GM13976 (cell line): ENCODE data around the gene GREB1.
"Not testable (repeated sequence)": the region's sequence is repeated elsewhere in the genome, so short reads cannot be mapped to it uniquely, and the experiment has no call there.

Experiments
- DNase-seq: peaks from one replicate; pipeline ENCODE4 v3.0.0; 2012; ENCODE audit warnings: low spot score
- in situ Hi-C: fragments of 300-500 bp; cut with MboI; formaldehyde crosslinking; loops from one replicate; pipeline ENCODE4 v1.12.0; 2022; ENCODE audit warnings: low sequenced_read_pairs, mixed read lengths, inconsistent platforms; ENCODE audit not compliant: unreplicated experiment
- TF ChIP-seq, protein P1 (sequence below): IDR thresholded peaks from 2 replicates; pipeline ENCODE4 v1.5.1; 2012; ENCODE audit warnings: borderline replicate concordance, mild to moderate bottlenecking; ENCODE audit not compliant: insufficient read depth; ENCODE audit errors: extremely low read depth, missing control alignments, control extremely low read depth

GREB1 gene

DNA sequence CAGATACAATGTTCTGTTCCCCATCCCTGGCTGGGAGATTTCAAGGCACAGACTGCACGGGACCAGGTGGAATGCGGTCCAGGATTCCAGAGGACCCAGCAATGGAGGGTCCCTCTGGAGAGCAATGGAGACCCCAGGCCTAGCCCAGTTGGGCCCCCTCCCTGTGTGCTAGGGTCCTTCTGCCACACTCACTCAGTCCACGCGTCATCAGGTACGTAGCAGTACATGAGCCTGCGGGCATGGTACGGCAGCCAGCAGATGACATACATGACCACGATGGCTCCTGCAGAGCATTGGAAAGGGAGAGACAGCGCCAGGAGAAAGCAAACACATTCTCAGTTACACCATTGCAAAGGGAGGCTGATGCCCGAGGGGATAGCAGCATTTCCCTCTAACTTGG lies 126.0 kb downstream of the GREB1 start:
- TF ChIP-seq, protein P1, sequence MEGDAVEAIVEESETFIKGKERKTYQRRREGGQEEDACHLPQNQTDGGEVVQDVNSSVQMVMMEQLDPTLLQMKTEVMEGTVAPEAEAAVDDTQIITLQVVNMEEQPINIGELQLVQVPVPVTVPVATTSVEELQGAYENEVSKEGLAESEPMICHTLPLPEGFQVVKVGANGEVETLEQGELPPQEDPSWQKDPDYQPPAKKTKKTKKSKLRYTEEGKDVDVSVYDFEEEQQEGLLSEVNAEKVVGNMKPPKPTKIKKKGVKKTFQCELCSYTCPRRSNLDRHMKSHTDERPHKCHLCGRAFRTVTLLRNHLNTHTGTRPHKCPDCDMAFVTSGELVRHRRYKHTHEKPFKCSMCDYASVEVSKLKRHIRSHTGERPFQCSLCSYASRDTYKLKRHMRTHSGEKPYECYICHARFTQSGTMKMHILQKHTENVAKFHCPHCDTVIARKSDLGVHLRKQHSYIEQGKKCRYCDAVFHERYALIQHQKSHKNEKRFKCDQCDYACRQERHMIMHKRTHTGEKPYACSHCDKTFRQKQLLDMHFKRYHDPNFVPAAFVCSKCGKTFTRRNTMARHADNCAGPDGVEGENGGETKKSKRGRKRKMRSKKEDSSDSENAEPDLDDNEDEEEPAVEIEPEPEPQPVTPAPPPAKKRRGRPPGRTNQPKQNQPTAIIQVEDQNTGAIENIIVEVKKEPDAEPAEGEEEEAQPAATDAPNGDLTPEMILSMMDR: no peak
- DNase-seq: no peak
- in situ Hi-C loops: no loop called here

DNA sequence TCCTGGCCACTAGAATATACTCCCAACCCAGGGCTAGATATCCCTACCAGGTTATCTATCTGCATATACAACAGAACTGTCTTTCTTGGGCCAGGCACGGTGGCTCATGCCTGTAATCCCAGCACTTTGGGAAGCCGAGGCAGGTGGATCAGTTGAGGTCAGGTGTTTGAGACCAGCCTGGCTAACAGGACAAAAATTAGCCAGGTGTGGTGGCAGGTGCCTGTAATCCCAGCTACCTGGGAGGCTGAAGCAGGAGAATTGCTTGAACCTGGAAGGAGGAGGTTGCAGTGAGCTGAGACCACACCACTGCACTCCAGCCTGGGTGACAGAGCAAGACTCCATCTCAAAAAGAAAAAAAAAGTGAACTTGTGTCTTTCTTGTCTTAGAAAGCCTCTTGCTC lies 126.6 kb downstream of the GREB1 start:
- DNase-seq, in situ Hi-C loops: not testable (repeated sequence)

DNA sequence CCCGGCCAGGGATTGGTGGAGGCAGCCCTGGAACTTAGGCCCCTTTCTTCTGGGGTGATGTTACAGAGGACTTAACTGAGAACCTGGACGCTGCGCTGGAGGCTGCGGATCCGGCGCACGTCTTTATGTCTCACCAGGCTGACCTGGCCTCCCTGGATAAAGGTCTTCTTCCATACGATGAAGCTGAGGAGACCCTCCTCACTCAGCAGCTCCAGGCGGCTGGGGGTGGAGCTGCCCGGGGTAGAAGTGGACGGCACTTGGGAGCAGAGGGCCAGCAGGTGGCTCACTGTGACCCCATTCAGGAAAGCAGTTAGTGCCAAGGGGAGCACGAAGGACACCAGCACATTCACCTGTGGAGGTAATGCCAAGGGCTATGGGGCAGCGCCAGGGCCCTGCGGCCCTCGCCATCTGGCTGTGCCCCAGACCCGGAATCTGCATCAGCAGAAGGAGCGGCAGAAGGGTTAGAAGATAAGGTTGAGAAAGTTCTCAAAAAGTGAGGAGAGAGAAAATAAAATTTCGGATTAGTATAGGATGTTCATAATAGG lies 128.1 kb downstream of the GREB1 start:
- no peak for DNase-seq
- in situ Hi-C loops: no loop called here
- TF ChIP-seq, protein P1: no peak

DNA sequence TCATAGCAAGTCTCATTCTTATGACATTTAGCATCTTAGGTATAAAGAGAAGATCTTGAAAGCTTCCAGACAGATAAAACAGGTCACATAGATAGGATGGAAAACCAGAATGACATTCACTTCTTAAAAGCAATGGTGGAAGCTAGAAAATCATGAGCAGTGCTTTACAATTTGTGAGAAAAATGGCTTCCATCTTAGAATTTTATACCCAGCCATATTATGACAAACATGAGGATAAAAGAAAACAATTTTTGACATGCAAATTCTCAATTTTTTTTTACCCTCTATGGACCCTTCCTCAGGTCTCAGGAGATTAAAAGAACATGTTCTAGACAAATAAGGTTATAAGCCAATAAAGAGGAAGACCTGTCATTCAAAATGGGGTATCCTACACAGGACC lies 129.0 kb downstream of the GREB1 start:
- DNase-seq: no peak
- in situ Hi-C loops: no loop called here
- TF ChIP-seq, protein P1: no peak

DNA sequence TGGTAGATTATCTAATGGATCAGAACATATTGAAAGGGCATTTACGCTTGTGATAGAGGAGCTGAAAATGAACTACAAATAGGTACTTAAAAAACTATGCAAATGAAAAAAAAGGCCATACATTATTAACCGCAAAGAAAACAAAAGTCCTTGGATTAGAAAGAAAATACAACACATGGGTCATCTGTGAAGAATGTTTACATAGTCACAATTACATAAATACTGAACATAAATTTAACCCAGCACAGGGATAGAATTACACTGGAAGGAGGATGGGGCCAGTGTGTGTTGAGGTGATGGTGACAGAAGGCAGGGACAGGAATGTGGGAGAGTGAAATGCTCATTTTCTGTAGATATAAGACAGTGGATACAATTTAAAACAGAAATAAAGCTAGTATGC lies 129.6 kb downstream of the GREB1 start:
- TF ChIP-seq, protein P1: no peak
- in situ Hi-C loops: no loop called here
- no peak for DNase-seq

DNA sequence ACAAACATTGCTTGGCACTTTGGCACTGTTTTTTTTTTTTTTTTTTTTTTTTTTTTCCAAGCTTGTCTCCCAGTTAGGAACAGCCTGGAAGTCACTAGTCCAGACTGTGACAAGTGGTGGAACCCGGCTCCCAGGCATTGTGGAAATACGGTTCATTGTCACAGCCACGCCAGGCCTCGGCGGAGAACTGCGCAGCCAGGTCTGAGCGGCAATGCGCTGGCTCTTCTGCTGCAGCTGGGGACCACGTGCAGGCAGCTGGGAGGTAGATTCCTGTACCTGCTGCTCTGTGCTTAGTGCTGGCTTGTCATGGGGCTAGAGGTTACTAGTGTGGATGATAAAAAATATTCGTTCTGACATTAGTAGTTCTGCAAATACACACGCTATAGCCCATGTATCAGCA lies 131.2 kb downstream of the GREB1 start:
- in situ Hi-C loops: no loop called here
- TF ChIP-seq, protein P1: no peak

DNA sequence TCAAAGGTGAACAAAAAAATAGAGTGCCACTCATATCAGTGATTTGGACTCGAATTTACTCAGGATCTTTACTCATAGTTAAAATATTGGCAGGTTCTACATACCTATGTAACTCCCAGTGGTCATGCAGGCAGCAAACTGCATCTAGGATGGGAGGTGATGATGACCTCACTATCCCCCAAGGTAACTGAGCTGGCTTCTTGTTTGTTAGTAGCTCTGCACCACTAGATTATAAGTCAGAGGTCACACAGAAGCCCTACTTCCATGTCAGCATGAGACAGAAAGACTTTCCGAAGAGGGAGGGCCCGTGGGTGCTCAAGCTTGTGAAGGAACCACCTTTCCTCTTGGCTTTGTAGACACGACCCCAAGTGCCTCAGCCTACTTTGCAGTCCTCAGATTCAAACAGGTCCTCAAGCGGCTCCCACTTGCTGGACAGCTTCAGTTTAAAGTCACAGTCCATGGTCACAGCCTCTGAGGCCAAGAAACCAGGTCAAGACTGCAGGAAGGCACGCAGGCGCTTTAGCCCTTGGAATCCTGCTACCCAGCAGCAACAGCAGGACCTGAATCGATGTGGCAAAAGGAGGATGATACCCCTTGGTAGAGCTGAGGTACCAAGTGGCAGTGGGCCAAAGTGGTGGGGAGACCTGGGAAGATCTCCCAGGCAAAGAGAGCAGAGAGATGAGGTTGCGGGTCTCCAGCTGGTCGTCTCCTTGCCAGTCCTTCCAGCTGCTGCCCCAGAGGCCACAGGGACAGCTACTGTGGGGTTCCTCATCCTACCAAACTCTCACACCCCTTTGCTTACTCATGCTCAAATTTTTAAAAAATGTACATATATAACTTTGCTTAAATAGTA lies 131.9 kb downstream of the GREB1 start:
- TF ChIP-seq, protein P1: no peak
- no peak for DNase-seq
- in situ Hi-C loops: no loop called here

More for the DNA sequence above, 131.2 kb downstream of the GREB1 start:
- no peak for DNase-seq
